BE2C (cell line): ENCODE data around the gene VMO1.
A peak's percentile ranks its signal among the peaks of the same experiment; 100 is the strongest.

Experiments
- DNase-seq: peaks from one replicate; pipeline ENCODE4 v3.0.0-alpha.2; 2020
- H3K27me3 ChIP-seq: fragments of 250-450 bp; sonication (Bioruptor Pico); 2 replicates; pipeline ENCODE4 v1.5.1; 2020; ENCODE audit warnings: mild to moderate bottlenecking
- H3K36me3 ChIP-seq: fragments of 250-450 bp; sonication (Bioruptor Pico); 2 replicates; pipeline ENCODE4 v1.5.1; 2020; ENCODE audit warnings: mild to moderate bottlenecking
- H3K4me1 ChIP-seq: fragments of 250-450 bp; sonication (Bioruptor Pico); 2 replicates; pipeline ENCODE4 v1.5.1; 2020
- H3K4me3 ChIP-seq: 2 replicates; pipeline ENCODE4 v1.5.1; 2011; ENCODE audit warnings: low read depth, low read length
- H3K9me3 ChIP-seq: fragments of 250-450 bp; sonication (Bioruptor Pico); 2 replicates; pipeline ENCODE4 v1.5.1; 2020
- CTCF ChIP-seq: IDR thresholded peaks from 2 replicates; pipeline ENCODE4 v1.5.1; 2012; ENCODE audit warnings: mild to moderate bottlenecking, low read depth, low read length

Gene VMO1

GRCh38 chr17:4812690-4813089, 26.5 kb upstream of the VMO1 start:
- Histone ChIP-seq H3K4me3 (no peak overlapping the region), H3K27me3 (no peaks in the 10 kb centered on the region), H3K36me3 (no peaks in the 10 kb centered on the region), H3K9me3 (no peaks in the 10 kb centered on the region), H3K4me1 (no peaks in the 10 kb centered on the region)
- no peak for DNase-seq
- no peak for TF ChIP-seq CTCF

GRCh38 chr17:4811471-4811870, 25.3 kb upstream of the VMO1 start:
- H3K4me1 ChIP-seq = no peaks in the 10 kb centered on the region
- no peaks in the 10 kb centered on the region for H3K27me3 ChIP-seq
- H3K9me3 ChIP-seq = no peaks in the 10 kb centered on the region
- H3K4me3 ChIP-seq = no peak overlapping the region
- no peak for DNase-seq
- H3K36me3 ChIP-seq = no peaks in the 10 kb centered on the region
- no peak for TF ChIP-seq CTCF

- no peaks in the 10 kb centered on the region for H3K9me3 ChIP-seq
- H3K4me1 ChIP-seq = no peaks in the 10 kb centered on the region
- peak; percentile 34 for DNase-seq
- TF ChIP-seq CTCF = no peak
- no peaks in the 10 kb centered on the region for H3K27me3 ChIP-seq
- H3K36me3 ChIP-seq = no peaks in the 10 kb centered on the region
- H3K4me3 ChIP-seq = no peak overlapping the region
Observed at GRCh38 chr17:4810696-4811290, 24.6 kb upstream of the VMO1 start.

- Histone ChIP-seq H3K4me1 (no peaks in the 10 kb centered on the region), H3K36me3 (no peaks in the 10 kb centered on the region), H3K9me3 (no peaks in the 10 kb centered on the region), H3K4me3 (no peak overlapping the region), H3K27me3 (no peaks in the 10 kb centered on the region)
- no peak for DNase-seq
- no peak for TF ChIP-seq CTCF
Observed at GRCh38 chr17:4808378-4808767, 22.2 kb upstream of the VMO1 start.

GRCh38 chr17:4807605-4808377, 21.6 kb upstream of the VMO1 start:
- Histone ChIP-seq H3K27me3 (no peaks in the 10 kb centered on the region), H3K4me3 (no peak overlapping the region; the same call in 1 of the 2 replicates), H3K36me3 (no peaks in the 10 kb centered on the region)

More at GRCh38 chr17:4807605-4808377, 21.6 kb upstream of the VMO1 start:
- no peak for DNase-seq
- TF ChIP-seq CTCF = no peak
- Histone ChIP-seq H3K4me1 (no peaks in the 10 kb centered on the region), H3K9me3 (no peaks in the 10 kb centered on the region)
